DOHH2 (cell line): ENCODE measurements around the gene MAN2B2.

Experiments used
- H3F3A ChIP-seq: fragments of 200-600 bp; sonication (generic), shearing (Covaris generic); 2 replicates; pipeline ENCODE4 v1.6.0; 2016; ENCODE audit warnings: antibody characterized with exemption, mild to moderate bottlenecking; ENCODE audit not compliant: control insufficient read depth, insufficient read depth
- H3K27ac ChIP-seq: fragments of 200-600 bp; sonication (generic); 2 replicates; pipeline ENCODE4 v1.5.1; 2014; ENCODE audit warnings: low read depth, mild to moderate bottlenecking, low read length, moderate library complexity
- H3K27me3 ChIP-seq: fragments of 200-600 bp; sonication (generic); 2 replicates; pipeline ENCODE4 v1.6.1; 2014; ENCODE audit warnings: mild to moderate bottlenecking, low read length, mixed read lengths; ENCODE audit not compliant: control insufficient read depth
- H3K36me3 ChIP-seq: fragments of 200-600 bp; sonication (generic); 2 replicates; pipeline ENCODE4 v1.6.1; 2014; ENCODE audit warnings: mild to moderate bottlenecking, low read length, moderate library complexity, mixed read lengths; ENCODE audit not compliant: control insufficient read depth
- H3K4me1 ChIP-seq: fragments of 200-600 bp; sonication (generic); 2 replicates; pipeline ENCODE4 v1.6.1; 2014; ENCODE audit warnings: mild to moderate bottlenecking, low read length, mixed read lengths; ENCODE audit not compliant: control insufficient read depth
- H3K4me2 ChIP-seq: fragments of 200-600 bp; sonication (generic); 2 replicates; pipeline ENCODE4 v1.6.0; 2014; ENCODE audit warnings: mild to moderate bottlenecking, low read length, moderate library complexity
- H3K4me3 ChIP-seq: fragments of 200-600 bp; sonication (generic); 2 replicates; pipeline ENCODE4 v1.5.1; 2014; ENCODE audit warnings: mild to moderate bottlenecking, low read length, mixed read lengths
- H3K79me2 ChIP-seq: fragments of 200-600 bp; sonication (generic); 2 replicates; pipeline ENCODE4 v1.6.1; 2014; ENCODE audit warnings: mild to moderate bottlenecking, low read length, mixed read lengths; ENCODE audit not compliant: control insufficient read depth
- H3K9me2 ChIP-seq: fragments of 200-600 bp; sonication (generic); replicated peaks from 2 replicates; pipeline ENCODE4 v1.6.1; 2014; ENCODE audit warnings: mild to moderate bottlenecking, low read length, mixed read lengths; ENCODE audit not compliant: control insufficient read depth
- H3K9me3 ChIP-seq: fragments of 200-600 bp; sonication (generic); 2 replicates; pipeline ENCODE4 v1.6.1; 2014; ENCODE audit warnings: antibody characterized with exemption, low read length, mixed read lengths; ENCODE audit not compliant: control insufficient read depth, insufficient read depth
- H4K20me1 ChIP-seq: fragments of 200-600 bp; sonication (generic); 2 replicates; pipeline ENCODE4 v1.6.0; 2014; ENCODE audit warnings: low read depth, mild to moderate bottlenecking, antibody characterized with exemption, low read length, moderate library complexity; ENCODE audit not compliant: control insufficient read depth, insufficient read depth
- EZH2phosphoT487 ChIP-seq: fragments of 200-600 bp; sonication (generic); IDR thresholded peaks from 2 replicates; pipeline ENCODE4 v1.6.1; 2017; ENCODE audit warnings: borderline replicate concordance, mild to moderate bottlenecking, antibody characterized with exemption, low read length, moderate library complexity, mixed read lengths
- TF ChIP-seq, protein P1 (sequence below): fragments of 200-600 bp; sonication (generic); IDR thresholded peaks from one replicate; pipeline ENCODE4 v1.5.1; 2014; ENCODE audit warnings: antibody characterized with exemption, mild to moderate bottlenecking, low read depth, low read length; ENCODE audit not compliant: poor library complexity, severe bottlenecking

The MAN2B2 gene

GRCh38 chr4:6535706-6536105, 39.3 kb upstream of the MAN2B2 start:
- TF ChIP-seq, protein P1, sequence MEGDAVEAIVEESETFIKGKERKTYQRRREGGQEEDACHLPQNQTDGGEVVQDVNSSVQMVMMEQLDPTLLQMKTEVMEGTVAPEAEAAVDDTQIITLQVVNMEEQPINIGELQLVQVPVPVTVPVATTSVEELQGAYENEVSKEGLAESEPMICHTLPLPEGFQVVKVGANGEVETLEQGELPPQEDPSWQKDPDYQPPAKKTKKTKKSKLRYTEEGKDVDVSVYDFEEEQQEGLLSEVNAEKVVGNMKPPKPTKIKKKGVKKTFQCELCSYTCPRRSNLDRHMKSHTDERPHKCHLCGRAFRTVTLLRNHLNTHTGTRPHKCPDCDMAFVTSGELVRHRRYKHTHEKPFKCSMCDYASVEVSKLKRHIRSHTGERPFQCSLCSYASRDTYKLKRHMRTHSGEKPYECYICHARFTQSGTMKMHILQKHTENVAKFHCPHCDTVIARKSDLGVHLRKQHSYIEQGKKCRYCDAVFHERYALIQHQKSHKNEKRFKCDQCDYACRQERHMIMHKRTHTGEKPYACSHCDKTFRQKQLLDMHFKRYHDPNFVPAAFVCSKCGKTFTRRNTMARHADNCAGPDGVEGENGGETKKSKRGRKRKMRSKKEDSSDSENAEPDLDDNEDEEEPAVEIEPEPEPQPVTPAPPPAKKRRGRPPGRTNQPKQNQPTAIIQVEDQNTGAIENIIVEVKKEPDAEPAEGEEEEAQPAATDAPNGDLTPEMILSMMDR: no peak
- TF ChIP-seq EZH2phosphoT487: no peak
- Histone ChIP-seq H4K20me1 (no peaks in the 10 kb centered on the region), H3K27me3 (no peaks in the 10 kb centered on the region), H3K4me2 (no peak overlapping the region), H3K9me3 (no peaks in the 10 kb centered on the region), H3K36me3 (no peaks in the 10 kb centered on the region), H3K79me2 (no peaks in the 10 kb centered on the region), H3F3A (no peaks in the 10 kb centered on the region), H3K27ac (no peak overlapping the region), H3K9me2 (no peaks in the 10 kb centered on the region), H3K4me3 (no peak overlapping the region), H3K4me1 (no peaks in the 10 kb centered on the region)

DNA sequence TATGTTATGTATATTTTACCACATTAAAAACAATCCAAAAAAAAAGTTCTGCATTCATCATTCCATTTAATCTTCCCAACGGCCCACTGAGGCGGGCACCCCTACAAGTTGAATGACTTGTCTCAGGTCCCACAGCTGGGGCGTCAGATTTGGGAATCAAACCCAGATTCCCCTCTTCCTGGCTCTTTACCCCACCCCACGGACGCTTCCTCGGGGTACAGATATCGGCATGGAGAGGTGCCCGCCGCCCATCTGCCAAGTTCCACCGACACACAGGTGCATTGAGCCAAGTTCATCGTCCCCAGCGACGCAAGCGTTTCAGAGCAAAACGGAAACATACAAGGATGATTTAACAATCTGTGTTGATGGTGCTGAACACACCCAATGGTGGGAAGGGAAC, 36.9 kb upstream of the MAN2B2 start:
- Histone ChIP-seq H3K79me2 (no peaks in the 10 kb centered on the region), H4K20me1 (no peaks in the 10 kb centered on the region), H3K4me1 (no peaks in the 10 kb centered on the region), H3K4me3 (no peak overlapping the region), H3K9me2 (no peaks in the 10 kb centered on the region), H3K9me3 (no peaks in the 10 kb centered on the region), H3K27me3 (no peaks in the 10 kb centered on the region), H3K36me3 (no peaks in the 10 kb centered on the region), H3K4me2 (no peak overlapping the region), H3K27ac (no peak overlapping the region), H3F3A (no peaks in the 10 kb centered on the region)
- TF ChIP-seq, protein P1: no peak
- no peak for TF ChIP-seq EZH2phosphoT487

- H3K79me2 ChIP-seq: no peaks in the 10 kb centered on the region
- no peak overlapping the region for H3K27ac ChIP-seq
- no peaks in the 10 kb centered on the region for H3K27me3 ChIP-seq
- H4K20me1 ChIP-seq: no peaks in the 10 kb centered on the region
- H3K4me2 ChIP-seq: no peak overlapping the region
- H3K4me3 ChIP-seq: no peak overlapping the region
- TF ChIP-seq, protein P1: no peak
- TF ChIP-seq EZH2phosphoT487: no peak
- H3K9me2 ChIP-seq: no peaks in the 10 kb centered on the region
- no peaks in the 10 kb centered on the region for H3K9me3 ChIP-seq
- no peaks in the 10 kb centered on the region for H3K4me1 ChIP-seq
- no peaks in the 10 kb centered on the region for H3F3A ChIP-seq
- no peaks in the 10 kb centered on the region for H3K36me3 ChIP-seq
Measured at GRCh38 chr4:6538575-6538974, 36.4 kb upstream of the MAN2B2 start.
